K562 (cell line): Measurements from ENCODE around the gene SYCN.

ENCODE experiments used
- HMG20A ChIP-seq: fragments of 450-650 bp; formaldehyde crosslinking; conservative IDR thresholded peaks from 2 replicates; pipeline ENCODE4 v1.4.0; 2020; ENCODE audit warnings: mild to moderate bottlenecking, mixed read lengths
- JUND ChIP-seq, 2 experiments: IDR thresholded peaks; 2 replicates in 1 of 2; 3 replicates in 1 of 2; pipeline ENCODE4 v1.6.1; 2011; ENCODE audit warnings: borderline replicate concordance in 2 of 2, low read depth in 2 of 2, low read length in 2 of 2, improper control_type of control experiment in 1 of 2, missing biosample characterization in 1 of 2, missing genetic modification characterization in 1 of 2, missing genetic modification reagents in 1 of 2
- NCOA4 ChIP-seq: fragments of 450-650 bp; IDR thresholded peaks from 2 replicates; pipeline ENCODE4 v1.6.1; 2018; ENCODE audit warnings: mild to moderate bottlenecking; ENCODE audit not compliant: partially characterized antibody
- NFRKB ChIP-seq: fragments of 450-650 bp; IDR thresholded peaks from 2 replicates; pipeline ENCODE4 v1.6.1; 2016; ENCODE audit warnings: low read depth
- TAF15 ChIP-seq: fragments of 200-400 bp; formaldehyde crosslinking; IDR thresholded peaks from 2 replicates; pipeline ENCODE4 v1.6.1; 2017; ENCODE audit warnings: mild to moderate bottlenecking, low read depth, low read length, moderate library complexity
- ZNF639 ChIP-seq, 2 experiments: fragments of 200-800 bp in 1 of 2; sonication (Bioruptor generic) in 1 of 2; sonication (generic) in 1 of 2; formaldehyde crosslinking in 1 of 2; IDR thresholded peaks in 1 of 2; conservative IDR thresholded peaks in 1 of 2; 2 replicates each; pipeline versions ENCODE4 v1.5.0 to v1.6.1; 2016 to 2020; ENCODE audit warnings: missing compliant biosample characterization in 1 of 2, missing genetic modification characterization in 1 of 2, missing genetic modification reagents in 1 of 2
- ZNF644 ChIP-seq: fragments of 200-800 bp; sonication (Bioruptor generic); IDR thresholded peaks from 2 replicates; pipeline ENCODE4 v1.6.1; 2016; ENCODE audit warnings: low read depth, missing genetic modification characterization, missing compliant biosample characterization
- TF ChIP-seq, protein P1 (sequence below), 3 experiments: IDR thresholded peaks in 2 of 3; conservative IDR thresholded peaks in 1 of 3; 2 replicates each; pipeline ENCODE4 v1.5.1; 2011 to 2012; ENCODE audit warnings: low read length in 3 of 3, mild to moderate bottlenecking in 3 of 3, control low read depth in 2 of 3, improper control_type of control experiment in 1 of 3, inconsistent platforms in 1 of 3, low read depth in 1 of 3, mixed read lengths in 1 of 3, moderate library complexity in 1 of 3; ENCODE audit not compliant: insufficient read depth in 2 of 3

DNA sequence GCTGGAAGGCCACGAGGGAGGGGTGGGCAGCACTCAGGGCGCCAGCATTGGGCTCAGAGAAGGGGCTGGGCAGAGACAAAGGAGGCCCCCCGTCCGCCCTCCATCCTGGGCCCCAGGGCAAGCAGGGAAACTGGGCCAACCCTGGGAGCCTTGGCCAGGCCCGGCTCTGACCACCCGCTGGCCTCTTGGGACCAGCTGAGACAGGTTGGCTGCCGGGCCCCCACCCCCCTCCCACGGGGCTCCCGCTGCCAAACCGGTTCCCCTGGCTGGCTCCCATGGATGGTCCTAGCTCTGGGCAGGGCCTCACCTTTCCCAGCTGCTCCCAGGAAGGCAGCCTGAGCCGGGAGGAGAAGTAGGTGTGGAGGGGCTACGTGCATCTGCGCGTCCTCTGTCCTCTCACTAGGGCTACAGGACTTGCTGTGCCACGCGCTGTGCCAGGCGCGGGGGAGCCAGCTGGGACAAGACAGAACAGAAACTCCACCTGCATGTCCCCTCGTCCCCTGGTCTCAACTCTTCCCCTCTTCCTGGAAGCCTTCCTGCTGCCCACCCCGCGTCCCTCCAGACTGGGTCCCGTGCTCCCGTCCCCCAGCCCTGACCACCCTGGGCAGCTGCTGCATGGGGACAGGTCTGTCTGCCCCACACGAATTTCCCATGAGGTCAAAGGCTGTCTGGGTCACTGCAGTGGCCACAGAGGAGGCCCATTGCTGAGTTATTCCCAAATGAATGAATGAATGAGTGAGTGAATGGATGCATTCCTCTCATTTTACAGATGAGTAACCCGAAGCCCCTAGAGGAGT lies 36.4 kb downstream of the SYCN start:
- TF ChIP-seq ZNF639 (CRISPR knock-in tag; conservative IDR thresholded peaks at IDR 0.05 in 1 of 2, IDR thresholded peaks at IDR 0.05 in 1 of 2) (no peak), NFRKB (no peak), ZNF644 (tag) (no peak), NCOA4 (no peak), HMG20A (no peak), TAF15 (no peak), JUND (IDR thresholded peaks at IDR 0.05; ENCODE audit: borderline replicate concordance, low read depth, low read length) (no peak), JUND (tag; IDR thresholded peaks at IDR 0.05; ENCODE audit: borderline replicate concordance, low read depth, low read length) (no peak)
- TF ChIP-seq, protein P1, sequence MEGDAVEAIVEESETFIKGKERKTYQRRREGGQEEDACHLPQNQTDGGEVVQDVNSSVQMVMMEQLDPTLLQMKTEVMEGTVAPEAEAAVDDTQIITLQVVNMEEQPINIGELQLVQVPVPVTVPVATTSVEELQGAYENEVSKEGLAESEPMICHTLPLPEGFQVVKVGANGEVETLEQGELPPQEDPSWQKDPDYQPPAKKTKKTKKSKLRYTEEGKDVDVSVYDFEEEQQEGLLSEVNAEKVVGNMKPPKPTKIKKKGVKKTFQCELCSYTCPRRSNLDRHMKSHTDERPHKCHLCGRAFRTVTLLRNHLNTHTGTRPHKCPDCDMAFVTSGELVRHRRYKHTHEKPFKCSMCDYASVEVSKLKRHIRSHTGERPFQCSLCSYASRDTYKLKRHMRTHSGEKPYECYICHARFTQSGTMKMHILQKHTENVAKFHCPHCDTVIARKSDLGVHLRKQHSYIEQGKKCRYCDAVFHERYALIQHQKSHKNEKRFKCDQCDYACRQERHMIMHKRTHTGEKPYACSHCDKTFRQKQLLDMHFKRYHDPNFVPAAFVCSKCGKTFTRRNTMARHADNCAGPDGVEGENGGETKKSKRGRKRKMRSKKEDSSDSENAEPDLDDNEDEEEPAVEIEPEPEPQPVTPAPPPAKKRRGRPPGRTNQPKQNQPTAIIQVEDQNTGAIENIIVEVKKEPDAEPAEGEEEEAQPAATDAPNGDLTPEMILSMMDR (IDR thresholded peaks at IDR 0.05 in 2 of 3, conservative IDR thresholded peaks at IDR 0.05 in 1 of 3; ENCODE audit: insufficient read depth in 2 of 3, low read depth in 1 of 3, low read length in 3 of 3) = no peak
